ENCODE results near the gene PIGZ.

The PIGZ gene

DNA sequence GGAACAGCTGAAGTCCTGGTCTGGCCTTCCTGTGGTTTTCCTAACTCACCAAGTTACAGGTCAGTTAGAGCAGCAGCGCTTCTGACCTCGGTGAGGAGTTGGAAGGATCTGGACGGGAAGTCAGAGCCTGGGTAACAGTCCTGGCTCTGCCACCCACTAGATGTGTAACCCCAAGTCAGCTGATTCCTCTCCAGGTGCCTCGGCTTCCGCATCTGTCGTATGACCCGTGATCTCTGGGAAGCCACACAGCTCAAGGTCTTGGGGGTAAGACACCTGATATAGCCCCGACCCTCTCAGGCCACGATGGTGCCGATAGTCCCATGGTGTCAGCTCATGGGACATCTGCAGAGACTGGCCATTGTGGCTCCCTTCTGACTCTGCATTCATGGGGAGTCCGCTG is 8.3 kb upstream of the PIGZ start:
- Histone ChIP-seq H3K27ac (no peak overlapping the region), H3K4me3 (no peak overlapping the region), H3K9me3 (ENCODE audit: low read depth, low read length) (no peaks in the 10 kb centered on the region), H3K9ac (ENCODE audit: insufficient read length) (no peak overlapping the region), H3K36me3 (ENCODE audit: insufficient read depth, low read length) (no peaks in the 10 kb centered on the region)
- TF ChIP-seq POLR2AphosphoS5 (IDR thresholded peaks at IDR 0.05; ENCODE audit: borderline replicate concordance, low read depth, low read length) (no peak), FOXP2 (optimal IDR thresholded peaks at IDR 0.05; ENCODE audit: control extremely low read depth, extremely low read length, insufficient read depth) (no peak), EZH2 (IDR thresholded peaks at IDR 0.05) (no peak)
- DNase-seq (ENCODE audit: low read depth, low spot score): no peak

DNA sequence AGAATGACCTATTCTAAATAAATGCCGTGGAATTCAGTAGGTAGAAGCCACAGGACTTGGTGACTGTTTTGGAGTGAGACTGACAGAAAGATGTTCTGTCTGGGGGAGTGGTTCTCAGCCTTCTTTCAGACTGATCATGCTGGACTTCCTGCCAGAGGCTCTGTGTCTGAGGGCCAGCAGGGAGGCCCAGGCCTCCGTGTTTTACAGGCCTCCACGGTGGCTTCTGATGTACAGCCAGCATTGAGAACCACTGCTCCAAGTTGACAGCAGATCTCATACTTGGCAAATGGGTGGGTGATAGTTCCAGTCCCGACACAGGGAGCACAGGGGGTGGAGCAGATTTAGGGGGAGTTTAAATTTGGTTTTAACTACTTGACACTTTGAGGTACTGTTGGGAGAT is 6.7 kb upstream of the PIGZ start:
- no peak overlapping the region for H3K4me3 ChIP-seq
- H3K9me3 ChIP-seq (ENCODE audit: low read depth, low read length): no peaks in the 10 kb centered on the region
- H3K9ac ChIP-seq (ENCODE audit: insufficient read length): no peak overlapping the region
- no peak for DNase-seq (ENCODE audit: low read depth, low spot score)
- H3K36me3 ChIP-seq (ENCODE audit: insufficient read depth, low read length): no peaks in the 10 kb centered on the region
- no peak overlapping the region for H3K27ac ChIP-seq
- no peak for TF ChIP-seq POLR2AphosphoS5 (IDR thresholded peaks at IDR 0.05; ENCODE audit: borderline replicate concordance, low read depth, low read length)
- no peak for TF ChIP-seq FOXP2 (optimal IDR thresholded peaks at IDR 0.05; ENCODE audit: control extremely low read depth, extremely low read length, insufficient read depth)
- no peak for TF ChIP-seq EZH2 (IDR thresholded peaks at IDR 0.05)

DNA sequence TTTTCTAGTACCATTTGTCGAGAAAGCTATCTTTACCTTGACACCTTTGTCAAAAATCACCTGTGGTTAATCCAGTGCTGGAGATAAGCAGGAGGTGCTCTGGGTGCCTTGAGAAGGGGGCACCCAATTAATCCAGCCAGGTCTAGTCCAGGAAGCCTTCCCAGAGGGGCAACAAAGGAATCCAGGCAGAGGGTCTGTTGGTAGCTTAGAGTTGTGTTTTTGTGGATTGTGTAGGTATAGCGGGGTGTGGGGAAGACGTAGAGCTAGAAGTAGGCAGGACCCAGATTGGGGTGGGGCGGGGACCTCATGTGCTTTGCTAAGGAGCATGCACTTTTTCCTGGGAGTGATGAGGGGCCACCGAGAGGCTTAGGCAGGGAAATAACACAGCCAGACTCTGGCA is 6.0 kb upstream of the PIGZ start:
- no peak for TF ChIP-seq FOXP2 (optimal IDR thresholded peaks at IDR 0.05; ENCODE audit: control extremely low read depth, extremely low read length, insufficient read depth)
- TF ChIP-seq POLR2AphosphoS5 (IDR thresholded peaks at IDR 0.05; ENCODE audit: borderline replicate concordance, low read depth, low read length): no peak
- TF ChIP-seq EZH2 (IDR thresholded peaks at IDR 0.05): no peak
- Histone ChIP-seq H3K36me3 (ENCODE audit: insufficient read depth, low read length) (no peaks in the 10 kb centered on the region), H3K4me3 (no peak overlapping the region), H3K27ac (no peak overlapping the region), H3K9ac (ENCODE audit: insufficient read length) (no peak overlapping the region), H3K9me3 (ENCODE audit: low read depth, low read length) (no peaks in the 10 kb centered on the region)
- DNase-seq (ENCODE audit: low read depth, low spot score): no peak

DNA sequence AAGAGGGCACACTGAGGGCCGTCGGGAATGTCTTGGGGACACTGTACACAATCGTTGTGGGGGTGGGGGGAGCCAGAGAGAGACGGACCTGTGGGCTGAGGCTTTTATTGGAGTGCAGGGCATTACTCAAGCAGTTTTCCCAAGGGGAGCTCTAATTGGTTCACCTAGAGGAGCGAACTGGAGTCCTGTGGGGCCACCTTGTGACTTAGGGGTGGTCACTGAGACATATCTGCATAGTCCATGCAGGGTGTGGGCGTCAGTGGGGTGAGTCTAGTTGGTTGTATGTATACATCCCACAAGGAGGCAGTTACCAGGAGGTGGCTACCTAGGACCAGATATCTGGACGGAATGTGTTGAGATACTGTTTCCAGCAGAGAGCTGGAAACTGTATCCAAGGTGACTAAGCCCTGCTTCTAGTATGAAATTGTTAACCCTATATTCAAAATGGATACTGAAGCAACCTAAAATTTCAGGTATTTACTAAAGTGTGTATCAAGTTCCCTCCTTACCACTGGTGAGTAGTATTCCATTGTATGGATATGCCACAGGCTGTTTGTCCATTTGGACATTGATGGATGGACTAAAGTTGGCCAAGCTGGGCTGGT is 2.6 kb upstream of the PIGZ start:
- no peak overlapping the region for H3K27ac ChIP-seq
- no peaks in the 10 kb centered on the region for H3K9me3 ChIP-seq (ENCODE audit: low read depth, low read length)
- H3K36me3 ChIP-seq (ENCODE audit: insufficient read depth, low read length): no peaks in the 10 kb centered on the region
- DNase-seq (ENCODE audit: low read depth, low spot score): no peak
- H3K4me3 ChIP-seq: no peak overlapping the region
- H3K9ac ChIP-seq (ENCODE audit: insufficient read length): no peak overlapping the region
- TF ChIP-seq FOXP2 (optimal IDR thresholded peaks at IDR 0.05; ENCODE audit: control extremely low read depth, extremely low read length, insufficient read depth) (no peak), POLR2AphosphoS5 (IDR thresholded peaks at IDR 0.05; ENCODE audit: borderline replicate concordance, low read depth, low read length) (no peak), EZH2 (IDR thresholded peaks at IDR 0.05) (no peak)

DNA sequence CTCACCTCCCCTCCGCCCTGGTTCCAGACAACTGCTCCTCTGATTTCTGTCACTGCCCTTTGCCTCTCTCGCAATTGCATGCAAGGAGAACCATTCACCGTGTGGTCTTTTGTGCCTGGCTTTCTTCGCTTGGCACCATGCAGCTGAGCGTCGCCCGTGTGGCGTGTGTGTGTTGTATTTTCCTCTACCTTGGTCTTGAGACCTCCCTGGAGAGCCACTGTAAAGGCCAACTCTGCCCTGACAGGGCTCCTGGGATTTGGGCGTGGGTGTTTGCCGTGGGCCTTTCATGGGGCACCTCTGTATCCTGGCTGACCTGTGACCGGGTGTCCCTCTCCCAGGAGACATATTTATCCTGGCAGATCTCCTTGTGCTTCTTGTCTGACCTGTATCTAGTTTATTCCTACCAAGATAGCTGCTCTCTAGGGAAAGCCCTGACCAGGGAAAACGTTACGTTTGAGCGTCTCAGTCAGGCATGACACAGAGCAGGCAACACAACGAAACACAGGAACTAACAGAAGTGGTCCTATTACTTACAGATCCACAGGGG is 2.0 kb upstream of the PIGZ start:
- no peak for DNase-seq (ENCODE audit: low read depth, low spot score)
- Histone ChIP-seq H3K4me3 (no peak overlapping the region), H3K36me3 (ENCODE audit: insufficient read depth, low read length) (no peaks in the 10 kb centered on the region), H3K27ac (no peak overlapping the region), H3K9me3 (ENCODE audit: low read depth, low read length) (no peaks in the 10 kb centered on the region), H3K9ac (ENCODE audit: insufficient read length) (no peak overlapping the region)
- TF ChIP-seq POLR2AphosphoS5 (IDR thresholded peaks at IDR 0.05; ENCODE audit: borderline replicate concordance, low read depth, low read length) (no peak), EZH2 (IDR thresholded peaks at IDR 0.05) (no peak), FOXP2 (optimal IDR thresholded peaks at IDR 0.05; ENCODE audit: control extremely low read depth, extremely low read length, insufficient read depth) (no peak)

DNA sequence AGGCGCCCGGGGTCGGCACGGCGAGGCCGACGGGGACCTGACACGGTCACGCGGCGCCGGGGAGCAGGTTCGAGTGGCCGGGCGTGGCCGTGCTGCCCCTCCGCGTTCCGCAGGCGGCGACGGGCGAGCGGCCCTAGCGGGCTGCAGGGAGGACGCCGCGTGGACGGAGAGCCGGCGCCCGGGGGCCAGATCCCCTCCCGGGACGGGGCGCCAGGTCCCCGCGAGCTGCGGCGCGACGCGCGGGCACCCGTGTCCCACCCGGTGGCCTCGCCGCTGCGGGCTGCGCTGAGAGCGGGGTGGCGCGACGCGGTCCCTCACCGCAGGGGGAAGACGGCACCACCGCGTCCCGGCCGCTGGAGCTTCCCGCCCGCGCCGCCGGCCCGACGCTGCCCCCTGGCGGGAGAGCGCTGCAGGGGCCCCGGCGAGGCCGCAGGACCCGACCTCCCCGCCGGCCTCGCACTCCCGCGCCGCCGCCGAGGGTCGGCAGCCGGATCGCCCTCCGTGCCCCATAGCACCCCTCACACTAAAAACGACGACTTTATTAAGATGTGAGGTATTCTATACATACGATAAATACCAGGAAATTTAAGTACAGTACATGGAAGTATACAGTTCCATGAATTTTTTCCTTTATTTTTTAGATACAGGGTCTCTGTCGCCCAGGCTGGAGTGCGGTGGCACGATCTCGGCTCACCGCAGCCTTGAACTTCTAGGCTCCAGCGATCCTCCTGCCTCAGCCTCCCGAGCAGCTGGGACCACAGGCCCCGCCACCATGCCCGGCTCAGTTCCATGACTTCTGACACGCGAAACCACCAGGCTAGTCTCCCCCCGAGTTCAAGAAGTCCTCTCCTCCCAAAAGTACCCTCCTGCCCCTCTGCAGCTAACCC is 1.3 kb upstream of the PIGZ start:
- no peak overlapping the region for H3K27ac ChIP-seq
- H3K4me3 ChIP-seq: peak overlapping the region; percentile 98
- no peaks in the 10 kb centered on the region for H3K36me3 ChIP-seq (ENCODE audit: insufficient read depth, low read length)
- H3K9ac ChIP-seq (ENCODE audit: insufficient read length): peak overlapping the region; percentile 72
- no peak for DNase-seq (ENCODE audit: low read depth, low spot score)
- TF ChIP-seq FOXP2 (optimal IDR thresholded peaks at IDR 0.05; ENCODE audit: control extremely low read depth, extremely low read length, insufficient read depth): no peak
- no peak for TF ChIP-seq POLR2AphosphoS5 (IDR thresholded peaks at IDR 0.05; ENCODE audit: borderline replicate concordance, low read depth, low read length)
- TF ChIP-seq EZH2 (IDR thresholded peaks at IDR 0.05): no peak
- H3K9me3 ChIP-seq (ENCODE audit: low read depth, low read length): no peaks in the 10 kb centered on the region

DNA sequence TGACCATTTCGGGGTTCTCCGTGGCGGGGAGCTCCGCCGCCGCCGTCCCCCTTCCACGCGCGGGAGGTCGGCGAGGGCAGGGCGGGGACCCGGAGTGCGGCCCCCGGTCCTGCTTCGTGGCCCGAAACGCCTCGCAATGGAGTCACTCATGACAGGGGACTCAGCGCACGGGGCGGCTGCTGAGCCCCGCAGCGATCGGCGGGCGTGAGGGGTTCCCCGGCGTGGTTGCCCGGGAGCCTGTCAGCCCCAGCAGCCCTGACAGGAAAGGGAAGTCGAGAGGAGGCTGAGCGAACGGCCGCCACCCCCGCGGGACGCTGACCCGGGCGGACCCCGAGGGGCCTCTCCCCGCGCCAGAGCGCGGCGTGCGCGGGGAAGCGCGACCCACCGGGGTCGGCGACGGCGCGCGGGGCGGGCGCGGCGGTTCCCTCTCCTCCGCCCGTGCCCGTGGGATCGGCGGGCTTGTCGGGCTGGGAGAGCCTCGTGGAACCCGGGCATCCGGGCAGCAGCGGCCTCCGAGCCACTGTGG is 564 bp upstream of the PIGZ start:
- H3K9me3 ChIP-seq (ENCODE audit: low read depth, low read length): no peaks in the 10 kb centered on the region
- H3K9ac ChIP-seq (ENCODE audit: insufficient read length): peak overlapping the region; percentile 72
- H3K4me3 ChIP-seq: peak overlapping the region; percentile 98
- no peaks in the 10 kb centered on the region for H3K36me3 ChIP-seq (ENCODE audit: insufficient read depth, low read length)
- no peak for DNase-seq (ENCODE audit: low read depth, low spot score)
- H3K27ac ChIP-seq: no peak overlapping the region
- TF ChIP-seq EZH2 (IDR thresholded peaks at IDR 0.05) (no peak), POLR2AphosphoS5 (IDR thresholded peaks at IDR 0.05; ENCODE audit: borderline replicate concordance, low read depth, low read length) (no peak), FOXP2 (optimal IDR thresholded peaks at IDR 0.05; ENCODE audit: control extremely low read depth, extremely low read length, insufficient read depth) (no peak)
